Endometrium (tissue), 2 donors: Measurements from ENCODE around the gene TRMT44.

Experiments
- FAIRE-seq: peaks from 2 replicates; lab custom pipeline; 2012; peaks lifted over from hg19 to GRCh38; lab: Jason Lieb, UNC
- donor health status: control.
- donor health status: control.

TRMT44 gene, protein sequence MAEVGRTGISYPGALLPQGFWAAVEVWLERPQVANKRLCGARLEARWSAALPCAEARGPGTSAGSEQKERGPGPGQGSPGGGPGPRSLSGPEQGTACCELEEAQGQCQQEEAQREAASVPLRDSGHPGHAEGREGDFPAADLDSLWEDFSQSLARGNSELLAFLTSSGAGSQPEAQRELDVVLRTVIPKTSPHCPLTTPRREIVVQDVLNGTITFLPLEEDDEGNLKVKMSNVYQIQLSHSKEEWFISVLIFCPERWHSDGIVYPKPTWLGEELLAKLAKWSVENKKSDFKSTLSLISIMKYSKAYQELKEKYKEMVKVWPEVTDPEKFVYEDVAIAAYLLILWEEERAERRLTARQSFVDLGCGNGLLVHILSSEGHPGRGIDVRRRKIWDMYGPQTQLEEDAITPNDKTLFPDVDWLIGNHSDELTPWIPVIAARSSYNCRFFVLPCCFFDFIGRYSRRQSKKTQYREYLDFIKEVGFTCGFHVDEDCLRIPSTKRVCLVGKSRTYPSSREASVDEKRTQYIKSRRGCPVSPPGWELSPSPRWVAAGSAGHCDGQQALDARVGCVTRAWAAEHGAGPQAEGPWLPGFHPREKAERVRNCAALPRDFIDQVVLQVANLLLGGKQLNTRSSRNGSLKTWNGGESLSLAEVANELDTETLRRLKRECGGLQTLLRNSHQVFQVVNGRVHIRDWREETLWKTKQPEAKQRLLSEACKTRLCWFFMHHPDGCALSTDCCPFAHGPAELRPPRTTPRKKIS

GRCh38 chr4:8440492-8441311, at the start of gene TRMT44, which contains the start of gene ACOX3:
TSS of gene TRMT44 (plus strand) at chr4:8440777. CDS start at chr4:8440823, 46 bp downstream.
TSS of gene ACOX3 (minus strand) at chr4:8440723. CDS start at chr4:8416521, 24,202 bp downstream.
- peak; percentile 29 for FAIRE-seq

GRCh38 chr4:8391071-8391470, 49.5 kb upstream of the TRMT44 start:
- no peak for FAIRE-seq

GRCh38 chr4:8391972-8392371, 48.6 kb upstream of the TRMT44 start:
- peak; percentile 65 for FAIRE-seq

DNA sequence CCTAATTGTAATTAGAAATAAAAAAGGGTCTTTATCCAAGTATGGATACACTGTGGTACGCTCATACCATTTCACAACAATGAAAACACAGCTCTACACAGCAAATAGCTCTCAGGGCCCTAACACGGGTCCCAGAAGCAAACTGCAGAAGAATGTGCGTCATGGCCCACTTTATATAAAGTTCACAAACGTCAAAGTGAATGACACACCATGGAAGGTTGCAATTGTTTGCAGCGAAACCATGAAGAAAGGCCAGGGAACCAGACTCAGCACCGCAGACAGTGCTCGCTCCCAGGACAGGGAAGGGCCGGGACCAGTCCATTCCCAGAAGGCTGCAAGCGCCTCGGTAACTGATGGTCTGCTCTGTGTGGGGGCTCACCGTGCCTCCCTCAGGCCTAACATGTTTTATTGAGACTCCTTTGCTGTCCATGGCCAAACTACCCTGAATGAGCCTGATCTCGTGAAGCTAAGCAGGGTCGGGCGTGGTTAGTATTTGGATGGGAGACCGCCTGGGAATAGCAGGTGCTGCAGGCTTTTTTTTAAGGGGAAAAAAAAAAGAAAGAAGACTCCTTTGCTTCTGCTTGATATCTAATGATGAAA, 47.9 kb upstream of the TRMT44 start:
- no peak for FAIRE-seq

- peak; percentile 92 for FAIRE-seq
Measured at GRCh38 chr4:8393593-8394038, 47.0 kb upstream of the TRMT44 start.

GRCh38 chr4:8394061-8394519, 46.5 kb upstream of the TRMT44 start:
- no peak for FAIRE-seq

GRCh38 chr4:8394806-8395205, 45.8 kb upstream of the TRMT44 start:
- FAIRE-seq = no peak

DNA sequence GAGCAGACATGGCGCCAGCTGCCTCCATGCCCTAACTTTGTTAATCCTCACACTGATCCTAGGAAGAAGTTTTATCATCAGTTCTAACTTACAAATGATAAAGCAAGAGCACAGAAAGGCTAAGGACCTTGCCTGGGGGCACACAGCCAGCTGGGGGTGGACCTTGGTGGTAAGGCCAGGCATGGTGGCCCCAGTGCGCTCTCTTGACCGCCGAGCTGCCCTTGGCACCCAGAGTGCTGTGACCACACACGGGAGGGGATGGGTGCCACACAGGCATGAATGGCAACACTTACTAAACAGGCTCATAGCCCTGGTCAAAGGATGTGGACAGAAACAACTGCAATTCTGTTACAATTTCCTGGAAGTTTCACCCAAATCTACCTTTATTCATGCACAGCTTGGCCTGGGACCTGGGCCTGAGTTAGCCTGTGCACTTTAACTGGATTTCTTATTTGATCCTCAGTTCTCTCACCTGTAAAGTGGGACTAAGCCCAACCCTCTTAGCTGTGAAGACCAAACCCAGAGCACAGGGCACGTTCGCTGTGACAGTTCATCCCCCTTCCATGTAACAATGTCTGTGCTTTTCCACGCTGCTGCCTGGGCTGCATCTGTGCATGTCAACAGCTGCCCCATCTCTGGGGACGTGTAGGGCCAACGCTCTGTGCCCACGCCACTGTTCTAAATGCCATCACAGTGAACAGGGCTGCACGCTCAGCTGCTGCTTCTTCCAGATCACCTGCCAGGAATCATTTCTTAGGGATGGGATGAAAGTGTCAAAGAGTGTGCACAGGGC, 44.9 kb upstream of the TRMT44 start:
- FAIRE-seq = no peak

GRCh38 chr4:8396762-8397406, 43.7 kb upstream of the TRMT44 start:
- no peak for FAIRE-seq

- no peak for FAIRE-seq
Measured at GRCh38 chr4:8398347-8398746, 42.2 kb upstream of the TRMT44 start.

GRCh38 chr4:8399298-8399697, 41.3 kb upstream of the TRMT44 start:
- no peak for FAIRE-seq

DNA sequence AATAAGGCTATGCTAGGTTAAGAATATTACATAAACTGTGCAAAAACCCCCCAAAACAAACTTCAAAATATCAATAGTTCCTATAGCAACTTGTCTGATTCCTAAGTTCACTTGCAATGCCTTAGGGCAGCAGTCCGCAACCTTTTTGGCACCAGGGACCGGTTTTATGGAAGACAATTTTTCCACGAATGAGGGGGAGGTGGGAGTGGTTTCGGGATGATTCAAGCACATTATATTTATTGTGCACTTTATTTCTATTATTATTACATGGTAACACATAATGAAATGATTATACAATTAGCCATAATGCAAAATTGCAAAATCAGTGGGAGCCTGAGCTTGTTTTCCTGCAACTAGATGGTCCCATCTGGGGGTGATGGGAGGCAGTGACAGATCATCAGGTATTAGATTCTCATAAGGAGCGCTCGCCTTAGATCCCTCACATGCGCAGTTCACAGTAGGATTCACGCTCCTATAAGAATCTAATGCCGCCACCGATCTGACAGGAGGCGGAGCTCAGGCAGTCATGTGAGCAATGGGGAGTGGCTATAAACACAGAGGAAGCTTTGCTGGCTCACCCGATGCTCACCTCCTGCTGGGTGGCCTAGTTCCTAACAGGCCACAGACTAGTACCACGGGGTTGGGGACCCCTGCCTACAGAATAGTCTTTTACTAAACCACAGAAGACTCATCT, 39.8 kb upstream of the TRMT44 start:
- FAIRE-seq = no peak

DNA sequence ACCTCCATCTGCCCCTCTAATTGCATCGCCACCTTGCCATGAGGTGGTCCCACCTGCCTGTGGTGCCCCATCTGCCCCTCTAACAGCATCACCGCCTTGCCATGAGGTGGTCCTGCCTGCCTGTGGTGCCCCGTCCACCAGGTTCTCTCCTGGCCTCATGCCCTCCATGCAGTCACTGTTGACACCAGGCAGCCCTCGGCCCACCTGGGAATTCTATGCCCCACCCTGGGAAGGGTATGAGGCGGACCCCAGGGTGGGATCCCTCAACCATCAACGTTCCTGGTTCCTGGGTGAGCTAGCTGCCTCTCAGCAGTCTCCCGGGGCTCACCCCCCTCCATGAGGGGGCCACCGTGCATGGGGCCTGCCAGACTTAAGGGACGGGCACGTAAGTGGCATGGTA, 38.9 kb upstream of the TRMT44 start:
- FAIRE-seq = no peak

DNA sequence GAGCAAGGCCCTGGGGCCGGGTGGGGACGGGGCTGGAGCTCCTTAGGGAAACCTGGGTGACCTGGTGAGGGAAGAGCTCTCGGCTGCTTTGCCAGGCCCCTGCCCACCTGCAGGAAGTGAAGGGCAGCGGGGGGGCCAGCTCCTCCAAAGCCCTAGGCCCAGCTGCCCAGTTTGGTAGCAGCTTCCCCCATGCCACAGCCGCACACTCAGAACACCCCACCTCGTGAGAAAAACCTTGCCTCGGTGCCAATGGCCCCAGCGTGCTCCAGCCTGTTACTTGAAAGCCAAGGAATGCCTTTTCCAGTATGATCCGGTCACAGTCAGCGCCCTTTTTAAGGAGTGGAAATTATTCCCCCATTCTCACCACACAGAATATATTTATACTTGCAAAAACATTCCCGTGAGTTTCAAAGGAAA, 38.4 kb upstream of the TRMT44 start:
- no peak for FAIRE-seq

DNA sequence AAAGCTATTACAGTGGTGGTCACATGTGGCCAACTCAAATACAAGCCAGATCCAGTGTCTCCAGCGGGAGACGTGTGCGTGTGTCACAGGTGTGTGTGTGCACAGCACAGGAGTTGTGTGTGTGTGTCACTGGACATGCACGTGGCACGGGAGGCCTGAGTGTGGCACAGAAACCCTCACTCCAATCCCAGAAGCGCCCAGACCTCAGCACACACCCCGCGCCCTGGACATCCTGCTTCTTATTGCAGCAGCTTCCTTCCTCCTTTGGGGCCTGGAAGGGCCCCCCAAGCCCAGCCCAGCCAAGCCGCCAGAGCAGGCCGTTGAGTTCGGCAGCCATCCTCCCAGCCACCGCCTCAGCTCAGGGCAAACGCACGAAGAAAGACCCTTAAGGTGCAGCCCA, 37.9 kb upstream of the TRMT44 start:
- FAIRE-seq = no peak

GRCh38 chr4:8403173-8403753, 37.3 kb upstream of the TRMT44 start:
- FAIRE-seq = peak; percentile 91

DNA sequence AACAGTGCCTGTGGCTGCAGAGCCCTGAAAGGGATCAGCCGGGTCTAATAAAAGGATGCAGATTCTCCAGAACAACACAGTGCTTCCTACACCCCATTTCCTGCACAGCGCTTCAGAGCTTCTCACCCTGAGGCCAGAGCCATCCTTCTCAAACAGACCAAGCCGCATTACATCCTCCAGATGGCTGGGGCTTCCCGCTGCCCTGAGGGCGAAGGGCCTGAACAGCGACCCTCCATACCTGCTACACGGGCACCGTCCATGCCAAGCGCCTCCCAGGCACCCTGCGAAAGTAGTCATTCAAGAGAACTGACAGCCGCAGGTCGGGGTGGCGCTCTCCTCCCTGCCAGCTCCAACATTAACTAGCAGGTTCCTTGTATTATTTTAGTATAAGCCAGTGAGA, 36.6 kb upstream of the TRMT44 start:
- no peak for FAIRE-seq

- FAIRE-seq = no peak
Measured at GRCh38 chr4:8404791-8405515, 35.6 kb upstream of the TRMT44 start.

DNA sequence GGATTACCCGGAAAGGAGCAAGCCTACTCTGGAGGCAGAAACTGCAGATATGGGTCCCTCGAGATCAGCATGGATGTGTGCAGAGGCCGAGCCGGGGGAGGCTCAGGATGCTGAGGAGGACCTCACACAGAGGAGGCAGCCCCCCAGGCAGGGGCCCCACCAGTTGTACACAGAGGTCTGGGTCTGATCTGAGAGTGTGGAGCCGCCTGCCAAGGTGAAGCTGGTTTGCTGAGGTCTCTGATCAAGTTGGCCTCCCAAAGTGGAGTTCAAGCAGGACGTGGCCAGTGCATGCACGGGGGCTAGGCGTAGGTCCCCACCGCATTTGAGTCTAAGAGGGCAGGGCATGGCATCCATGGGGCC, 35.1 kb upstream of the TRMT44 start:
- FAIRE-seq = no peak
